Measurements from ENCODE around the gene ADORA1. TPM values are rescaled to one million over a fixed set of nuclear protein-coding genes. Genes with fewer than 3 reads are reported as not detected.

Gene ADORA1
- total and polyA plus RNA-seq, 2 of the 13 experiments (the other 11 are each of a cell fraction or from before 2014, with no cell fraction given), result 0.11 TPM; not detected in 1

DNA sequence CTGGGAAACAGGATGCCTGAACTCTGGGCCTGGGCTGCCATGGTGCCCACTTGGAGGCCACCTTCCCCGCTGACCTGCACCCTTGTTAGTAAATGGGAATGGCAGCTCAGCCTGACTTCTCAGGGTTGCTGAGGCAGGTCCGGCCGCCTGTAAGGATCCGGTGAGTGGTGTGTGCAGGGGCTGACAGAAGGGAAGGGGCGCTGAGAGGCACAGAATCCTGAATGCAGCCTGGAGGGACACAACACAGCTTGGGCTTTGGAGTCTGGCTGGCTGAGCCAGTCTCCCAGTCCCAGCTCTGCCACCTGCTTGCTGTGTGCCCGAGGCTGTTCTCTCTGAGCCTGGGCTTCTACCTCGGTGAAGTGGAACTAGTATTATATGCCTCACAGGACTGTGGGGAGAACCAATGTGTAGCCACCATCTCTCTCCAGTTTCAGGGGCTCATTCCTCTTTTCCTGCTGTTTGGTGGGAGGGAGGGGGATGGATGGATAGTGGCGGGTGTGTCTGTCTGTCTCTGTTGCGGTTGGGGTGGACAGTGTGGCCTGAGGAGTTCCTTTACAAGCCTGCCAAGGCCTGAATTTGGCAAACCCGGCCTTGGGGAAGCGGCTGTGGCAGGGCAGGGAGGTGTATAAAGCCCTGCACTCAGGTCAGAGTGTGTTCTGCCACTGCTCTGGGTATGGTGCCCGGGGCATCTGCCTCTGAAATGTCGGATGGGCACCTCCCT is 18.0 kb downstream of the ADORA1 start (continued):
- TF ChIP-seq SIN3B (IDR thresholded peaks at IDR 0.05; ENCODE audit: low read length) (no peak), ATF1 (CRISPR knock-in tag; IDR thresholded peaks at IDR 0.05) (no peak)

DNA sequence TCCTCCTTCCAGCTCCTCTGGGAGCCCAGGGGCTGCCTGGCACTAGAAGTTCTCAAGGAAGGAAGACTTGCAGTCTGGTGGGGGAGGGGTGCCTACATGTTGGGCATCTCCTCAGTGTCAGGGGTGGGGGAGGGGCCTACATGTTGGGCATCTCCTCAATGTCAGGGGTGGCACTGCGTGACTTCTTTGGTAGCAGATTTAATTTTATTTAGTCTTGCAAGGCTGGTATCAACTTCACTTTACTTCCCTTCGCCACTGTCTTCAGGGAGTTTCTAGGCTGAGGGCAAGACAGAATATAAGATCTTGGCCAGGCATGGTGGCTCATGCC is 18.5 kb downstream of the ADORA1 start:
- no peak for ATAC-seq
- CTCF ChIA-PET (ENCODE audit: low intra/inter-chr PET ratio, low total read pairs), result no interaction called here

More for the DNA sequence above, 18.5 kb downstream of the ADORA1 start:
- Histone ChIP-seq H4K20me1 (ENCODE audit: insufficient read depth, low read length) (no peaks in the 10 kb centered on the region), H3K4me3 (replicated peaks in 1 of 3; ENCODE audit: insufficient read depth in 1 of 3, low read depth in 2 of 3, low read length in 3 of 3) (no peak overlapping the region), H3K9ac (ENCODE audit: insufficient read depth, low read depth, low read length) (no peak overlapping the region), H3K4me2 (ENCODE audit: low read depth, low read length) (no peak overlapping the region), H3K9me3 (ENCODE audit: low read length) (no peaks in the 10 kb centered on the region), H3K27ac (ENCODE audit: extremely low read length, insufficient read depth, low read length) (no peak overlapping the region), H3K36me3 (replicated peaks in 1 of 2; ENCODE audit: control insufficient read depth in 1 of 2, insufficient read depth in 2 of 2, low read length in 2 of 2) (no peaks in the 10 kb centered on the region), H3K79me2 (ENCODE audit: insufficient read depth, low read length) (no peaks in the 10 kb centered on the region), H2AFZ (ENCODE audit: low read length) (no peak overlapping the region), H3K27me3 (ENCODE audit: control insufficient read depth in 1 of 2, insufficient read depth in 2 of 2, low read length in 2 of 2) (peaks cover 2 to 12% of the 10 kb centered on the region in 2 experiments; a peak in 4 of 5 replicates), H3K4me1 (ENCODE audit: insufficient read depth, low read length) (0 out of 2 replicates have a peak, but pooled peaks cover 6% of the 10 kb centered on the region)
- 50% methylated on average over 1 of the region's 2 CpGs for WGBS (ENCODE audit: low lambda C conversion rate)
- no TSS peak for BruUV-seq (replicated peaks)
- POLR2A ChIA-PET, result no interaction called here
- DNase-seq (ENCODE audit: low spot score) (no peak), FAIRE-seq (no peak)
- no peak for TF ChIP-seq ELF4 (CRISPR knock-in tag; IDR thresholded peaks at IDR 0.05; ENCODE audit: borderline replicate concordance)
- TF ChIP-seq SMAD9 (CRISPR knock-in tag; IDR thresholded peaks at IDR 0.05), result no peak
- no peak for TF ChIP-seq NR1H2 (CRISPR knock-in tag; IDR thresholded peaks at IDR 0.05; ENCODE audit: borderline replicate concordance, low read depth)
- TF ChIP-seq, protein P1, sequence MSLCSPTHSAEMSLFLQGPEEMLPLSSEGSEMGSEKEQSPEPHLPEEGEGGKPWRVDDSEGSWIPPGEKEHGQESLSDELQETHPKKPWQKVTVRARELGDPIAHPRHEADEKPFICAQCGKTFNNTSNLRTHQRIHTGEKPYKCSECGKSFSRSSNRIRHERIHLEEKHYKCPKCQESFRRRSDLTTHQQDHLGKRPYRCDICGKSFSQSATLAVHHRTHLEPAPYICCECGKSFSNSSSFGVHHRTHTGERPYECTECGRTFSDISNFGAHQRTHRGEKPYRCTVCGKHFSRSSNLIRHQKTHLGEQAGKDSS (CRISPR knock-in tag; IDR thresholded peaks at IDR 0.05; ENCODE audit: borderline replicate concordance, low read depth), result no peak
- no peak for TF ChIP-seq ZNF451 (CRISPR knock-in tag; IDR thresholded peaks at IDR 0.05)
- TF ChIP-seq ZNF557 (CRISPR knock-in tag; IDR thresholded peaks at IDR 0.05), result no peak
- no peak for TF ChIP-seq TOE1 (CRISPR knock-in tag; IDR thresholded peaks at IDR 0.05)
- TF ChIP-seq ZNF550 (CRISPR knock-in tag; IDR thresholded peaks at IDR 0.05; ENCODE audit: borderline replicate concordance), result no peak
- TF ChIP-seq, protein P2, sequence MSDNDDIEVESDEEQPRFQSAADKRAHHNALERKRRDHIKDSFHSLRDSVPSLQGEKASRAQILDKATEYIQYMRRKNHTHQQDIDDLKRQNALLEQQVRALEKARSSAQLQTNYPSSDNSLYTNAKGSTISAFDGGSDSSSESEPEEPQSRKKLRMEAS (IDR thresholded peaks at IDR 0.05), result no peak
- no peak for TF ChIP-seq HDAC1 (CRISPR knock-in tag; IDR thresholded peaks at IDR 0.05)
- TF ChIP-seq SP1 (IDR thresholded peaks at IDR 0.05), result no peak
- TF ChIP-seq SP1 (CRISPR knock-in tag; IDR thresholded peaks at IDR 0.05), result no peak
- TF ChIP-seq TBX2 (CRISPR knock-in tag; IDR thresholded peaks at IDR 0.05; ENCODE audit: borderline replicate concordance), result no peak
- no peak for TF ChIP-seq SOX6 (IDR thresholded peaks at IDR 0.05)
- TF ChIP-seq SOX6 (CRISPR knock-in tag; IDR thresholded peaks at IDR 0.05), result no peak
- no peak for TF ChIP-seq ZNF564 (CRISPR knock-in tag; IDR thresholded peaks at IDR 0.05)
- TF ChIP-seq, protein P3, sequence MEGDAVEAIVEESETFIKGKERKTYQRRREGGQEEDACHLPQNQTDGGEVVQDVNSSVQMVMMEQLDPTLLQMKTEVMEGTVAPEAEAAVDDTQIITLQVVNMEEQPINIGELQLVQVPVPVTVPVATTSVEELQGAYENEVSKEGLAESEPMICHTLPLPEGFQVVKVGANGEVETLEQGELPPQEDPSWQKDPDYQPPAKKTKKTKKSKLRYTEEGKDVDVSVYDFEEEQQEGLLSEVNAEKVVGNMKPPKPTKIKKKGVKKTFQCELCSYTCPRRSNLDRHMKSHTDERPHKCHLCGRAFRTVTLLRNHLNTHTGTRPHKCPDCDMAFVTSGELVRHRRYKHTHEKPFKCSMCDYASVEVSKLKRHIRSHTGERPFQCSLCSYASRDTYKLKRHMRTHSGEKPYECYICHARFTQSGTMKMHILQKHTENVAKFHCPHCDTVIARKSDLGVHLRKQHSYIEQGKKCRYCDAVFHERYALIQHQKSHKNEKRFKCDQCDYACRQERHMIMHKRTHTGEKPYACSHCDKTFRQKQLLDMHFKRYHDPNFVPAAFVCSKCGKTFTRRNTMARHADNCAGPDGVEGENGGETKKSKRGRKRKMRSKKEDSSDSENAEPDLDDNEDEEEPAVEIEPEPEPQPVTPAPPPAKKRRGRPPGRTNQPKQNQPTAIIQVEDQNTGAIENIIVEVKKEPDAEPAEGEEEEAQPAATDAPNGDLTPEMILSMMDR (CRISPR knock-in tag; IDR thresholded peaks at IDR 0.05), result no peak
- TF ChIP-seq, protein P4, sequence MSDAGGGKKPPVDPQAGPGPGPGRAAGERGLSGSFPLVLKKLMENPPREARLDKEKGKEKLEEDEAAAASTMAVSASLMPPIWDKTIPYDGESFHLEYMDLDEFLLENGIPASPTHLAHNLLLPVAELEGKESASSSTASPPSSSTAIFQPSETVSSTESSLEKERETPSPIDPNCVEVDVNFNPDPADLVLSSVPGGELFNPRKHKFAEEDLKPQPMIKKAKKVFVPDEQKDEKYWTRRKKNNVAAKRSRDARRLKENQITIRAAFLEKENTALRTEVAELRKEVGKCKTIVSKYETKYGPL (CRISPR knock-in tag; IDR thresholded peaks at IDR 0.05), result no peak
- no peak for TF ChIP-seq NFKBIZ (CRISPR knock-in tag; IDR thresholded peaks at IDR 0.05)
- TF ChIP-seq HNRNPUL1 (IDR thresholded peaks at IDR 0.05; ENCODE audit: low read depth, low read length), result no peak
- in situ Hi-C loops (cut with HindIII; ENCODE audit: extremely low pct_ligation_motif_present, low pct_unique_long_range_greater_than_20kb) (no loop called here), intact Hi-C loops (cut with micrococcal nuclease; ENCODE audit: unreplicated experiment) (no loop called here)

Data from HepG2 (cell line).